Measurements from ENCODE around the gene TOP3B.
A peak's percentile ranks its signal among the peaks of the same experiment; 100 is the strongest.

The TOP3B gene

GRCh38 chr22:22002526-22003055, 20.0 kb upstream of the TOP3B start:
- in situ Hi-C loops (cut with HindIII; ENCODE audit: low sequenced_read_pairs) = no loop called here
- no peak overlapping the region for H3K4me3 ChIP-seq (ENCODE audit: low read depth, low read length)
- no peak for TF ChIP-seq CTCF (IDR thresholded peaks at IDR 0.05; ENCODE audit: low read depth, low read length, missing control alignments)
- no peak for DNase-seq (ENCODE audit: low read depth)

- in situ Hi-C loops (cut with HindIII; ENCODE audit: low sequenced_read_pairs) = no loop called here
- DNase-seq (ENCODE audit: low read depth) = no peak
- H3K4me3 ChIP-seq (ENCODE audit: low read depth, low read length) = no peak overlapping the region
- TF ChIP-seq CTCF (IDR thresholded peaks at IDR 0.05; ENCODE audit: low read depth, low read length, missing control alignments) = no peak
Observed at GRCh38 chr22:22001664-22002525, 19.3 kb upstream of the TOP3B start.

- no peak for DNase-seq (ENCODE audit: low read depth)
- no peak overlapping the region for H3K4me3 ChIP-seq (ENCODE audit: low read depth, low read length)
- no peak for TF ChIP-seq CTCF (IDR thresholded peaks at IDR 0.05; ENCODE audit: low read depth, low read length, missing control alignments)
- in situ Hi-C loops (cut with HindIII; ENCODE audit: low sequenced_read_pairs) = no loop called here
Observed at GRCh38 chr22:21998595-21999247, 16.1 kb upstream of the TOP3B start.

GRCh38 chr22:21996175-21996720, 13.7 kb upstream of the TOP3B start:
- DNase-seq (ENCODE audit: low read depth) = peak; percentile 6
- no peak for TF ChIP-seq CTCF (IDR thresholded peaks at IDR 0.05; ENCODE audit: low read depth, low read length, missing control alignments)
- in situ Hi-C loops (cut with HindIII; ENCODE audit: low sequenced_read_pairs) = no loop called here
- H3K4me3 ChIP-seq (ENCODE audit: low read depth, low read length) = no peak overlapping the region

GRCh38 chr22:21995660-21996059, 13.1 kb upstream of the TOP3B start:
- TF ChIP-seq CTCF (IDR thresholded peaks at IDR 0.05; ENCODE audit: low read depth, low read length, missing control alignments) = no peak
- in situ Hi-C loops (cut with HindIII; ENCODE audit: low sequenced_read_pairs) = no loop called here
- no peak overlapping the region for H3K4me3 ChIP-seq (ENCODE audit: low read depth, low read length)
- DNase-seq (ENCODE audit: low read depth) = no peak

GRCh38 chr22:21994881-21995444, 12.4 kb upstream of the TOP3B start:
- in situ Hi-C loops (cut with HindIII; ENCODE audit: low sequenced_read_pairs) = no loop called here
- no peak for DNase-seq (ENCODE audit: low read depth)
- no peak for TF ChIP-seq CTCF (IDR thresholded peaks at IDR 0.05; ENCODE audit: low read depth, low read length, missing control alignments)
- no peak overlapping the region for H3K4me3 ChIP-seq (ENCODE audit: low read depth, low read length)

All from astrocyte of the cerebellum (primary cell).